GM19328 (cell line): ENCODE data around the gene BCL10.
A peak's percentile ranks its signal among the peaks of the same experiment; 100 is the strongest.

Experiments
- ATAC-seq: cut with Tn5 transposase; IDR thresholded peaks from one replicate; pipeline ENCODE4 v1.9.1; 2021; ENCODE audit warnings: mild to moderate bottlenecking, moderate library complexity; ENCODE audit not compliant: unreplicated experiment

The BCL10 gene

GRCh38 chr1:85276215-85276977, at the start of gene BCL10:
BCL10 (minus strand) TSS chr1:85276632; CDS start chr1:85276352, 280 bp downstream.
- peak; percentile 97 for ATAC-seq

- ATAC-seq, result no peak
These were observed 49.5 kb upstream of the BCL10 start for GRCh38 chr1:85325920-85326319.

GRCh38 chr1:85323770-85324169, 47.3 kb upstream of the BCL10 start:
- no peak for ATAC-seq

DNA sequence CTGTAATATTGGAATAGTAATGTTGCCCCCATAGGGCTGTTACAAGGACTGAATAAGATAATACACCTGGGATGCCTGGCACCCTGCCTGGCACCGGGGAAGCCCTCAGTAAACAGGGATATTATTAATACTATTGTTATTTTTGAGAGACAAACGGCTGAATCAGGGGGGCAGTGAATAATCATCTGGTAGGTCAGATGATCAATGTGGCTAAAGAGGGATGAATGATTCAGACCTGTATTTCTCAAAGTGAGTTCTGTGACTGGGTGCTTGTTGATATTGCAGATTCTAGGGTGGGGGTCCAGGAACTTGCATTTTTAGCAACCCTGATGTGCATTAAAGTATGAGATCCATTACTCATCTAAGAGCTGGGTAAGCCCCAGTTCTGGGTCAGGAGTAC, 46.2 kb upstream of the BCL10 start:
- ATAC-seq, result no peak

- ATAC-seq, result no peak
These were observed 45.0 kb upstream of the BCL10 start for GRCh38 chr1:85321237-85321964.

DNA sequence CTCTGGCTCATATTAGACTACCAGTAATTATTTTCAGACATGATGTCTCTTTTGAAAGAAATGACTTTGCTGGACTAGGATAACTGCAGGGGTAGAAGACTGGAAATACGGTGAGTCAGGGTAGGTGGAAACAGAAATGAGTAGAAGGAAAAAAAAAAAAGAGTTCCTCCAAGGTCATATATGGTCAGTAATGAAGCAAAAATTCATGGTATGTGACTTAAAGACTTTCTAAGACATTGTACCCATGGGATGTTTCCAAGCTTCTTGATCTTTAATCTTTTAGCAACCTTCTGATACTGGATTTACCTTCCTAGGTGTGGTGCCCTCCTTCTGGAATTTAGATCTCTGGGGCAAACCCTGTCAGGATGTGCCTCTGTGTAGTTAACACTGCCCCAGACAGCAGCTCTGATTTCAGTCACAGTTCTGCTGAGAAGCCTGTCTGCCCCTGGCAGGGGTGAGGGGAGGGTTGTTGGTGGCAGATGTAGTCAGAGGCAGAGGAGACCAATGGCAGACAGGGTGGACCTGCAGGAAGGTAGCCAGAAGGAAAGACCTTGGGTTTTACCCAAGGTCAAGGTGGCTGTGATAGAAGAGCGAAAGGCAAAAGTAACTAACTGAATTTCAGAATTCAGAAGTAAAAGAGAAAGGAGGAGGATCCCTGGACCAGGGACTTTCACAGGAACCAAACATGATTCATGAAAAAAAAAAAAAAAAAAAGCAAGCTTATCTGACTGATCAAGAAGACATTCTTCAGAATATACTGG, 44.1 kb upstream of the BCL10 start:
- no peak for ATAC-seq

DNA sequence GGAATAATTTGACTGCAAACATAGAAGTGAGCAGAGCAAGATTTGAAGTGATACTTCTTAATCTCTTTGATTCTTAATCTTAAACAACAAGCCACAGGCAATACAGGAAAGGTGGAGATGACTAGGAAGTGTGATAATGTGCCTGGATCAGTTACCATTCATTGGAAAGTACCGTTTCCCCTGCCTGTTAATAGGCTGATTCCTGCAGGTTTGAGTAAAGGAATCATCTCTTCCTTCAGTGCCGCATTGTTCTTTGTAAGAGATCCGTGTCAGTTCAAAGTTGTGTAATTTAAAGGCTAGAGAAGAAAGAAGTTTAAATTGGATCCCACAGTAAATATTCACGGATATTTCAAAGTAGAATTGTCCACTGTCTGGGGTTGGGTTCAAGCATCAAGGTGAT, 43.5 kb upstream of the BCL10 start:
- ATAC-seq, result no peak

DNA sequence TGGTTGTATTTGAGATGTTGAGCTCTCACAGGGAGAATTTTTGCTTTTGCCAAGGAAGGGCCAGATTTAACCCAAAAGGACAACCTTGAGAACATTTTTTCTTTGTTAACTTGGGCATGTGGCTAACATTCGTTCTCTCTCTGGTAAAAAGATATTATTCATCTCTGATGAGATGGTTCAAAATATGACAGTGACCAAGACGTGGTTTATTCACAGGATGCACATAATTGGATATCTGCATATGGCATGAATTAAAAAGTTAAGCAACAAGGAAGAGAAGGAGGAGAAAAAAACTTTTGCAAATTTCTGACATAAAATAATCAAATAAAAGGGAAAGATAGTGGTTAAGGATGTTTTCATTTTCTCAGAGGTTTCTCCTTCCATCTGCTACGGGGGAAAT, 43.1 kb upstream of the BCL10 start:
- ATAC-seq, result no peak

DNA sequence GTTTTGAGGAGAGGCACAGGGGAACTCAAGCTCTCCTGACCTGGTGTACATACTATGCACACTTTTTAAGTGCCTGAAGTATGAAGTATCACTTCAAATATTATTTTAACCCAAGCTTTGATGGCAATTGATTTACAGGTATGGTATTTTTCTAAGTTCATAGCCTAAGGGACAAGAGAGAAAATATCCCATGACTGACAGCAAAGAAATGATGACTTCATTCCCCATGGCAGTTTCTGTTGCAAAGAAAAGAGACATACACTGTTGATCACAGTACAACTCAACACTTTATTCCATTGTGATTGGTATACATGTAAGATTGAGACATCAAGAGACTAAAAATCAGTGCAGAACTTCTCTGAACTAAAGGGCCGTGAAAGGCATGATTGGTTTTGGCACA, 41.8 kb upstream of the BCL10 start:
- no peak for ATAC-seq

- no peak for ATAC-seq
These were observed 41.1 kb upstream of the BCL10 start for GRCh38 chr1:85317560-85317959.

- ATAC-seq, result no peak
These were observed 39.9 kb upstream of the BCL10 start for GRCh38 chr1:85316321-85316720.

- no peak for ATAC-seq
These were observed 39.4 kb upstream of the BCL10 start for GRCh38 chr1:85315789-85316188.

DNA sequence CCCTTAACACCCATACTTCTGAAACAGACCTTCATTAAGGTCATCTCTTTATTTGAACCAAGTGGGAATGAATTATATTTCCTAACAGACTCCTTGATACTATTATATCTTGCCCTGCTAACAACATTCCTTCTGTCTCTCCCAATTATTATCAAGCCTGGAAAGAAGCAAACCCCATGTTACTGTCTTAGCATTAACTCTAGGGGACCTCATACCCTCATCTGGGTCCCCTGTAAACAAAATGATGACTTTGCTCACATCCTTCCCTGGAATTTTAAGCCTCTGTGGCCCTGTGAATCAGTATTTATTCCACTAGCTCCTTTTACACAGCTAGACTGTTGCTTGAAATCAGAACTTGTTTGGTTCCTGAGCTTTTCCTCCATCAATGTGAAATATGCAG, 38.3 kb upstream of the BCL10 start:
- no peak for ATAC-seq

GRCh38 chr1:85313888-85314696, 37.7 kb upstream of the BCL10 start:
- ATAC-seq, result no peak

DNA sequence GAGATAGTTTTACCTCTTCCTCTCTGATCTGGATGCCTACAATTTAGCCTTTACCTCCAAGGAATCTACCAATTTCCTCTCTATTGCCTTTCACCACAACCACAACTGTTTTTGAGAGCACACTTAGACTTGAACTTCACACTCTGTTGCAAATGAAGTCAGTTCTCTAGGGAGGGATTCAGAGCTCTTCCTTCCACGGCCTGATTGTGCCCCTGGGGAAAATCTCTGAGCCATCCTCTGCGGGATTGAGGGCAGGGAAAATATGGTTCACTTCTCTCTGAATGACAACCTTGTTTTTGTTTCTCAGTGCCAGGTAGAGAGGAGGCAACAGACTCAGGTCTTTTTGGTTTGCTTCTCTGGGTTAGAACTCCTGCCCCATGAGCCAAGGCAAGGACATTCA, 35.4 kb upstream of the BCL10 start:
- ATAC-seq, result no peak

DNA sequence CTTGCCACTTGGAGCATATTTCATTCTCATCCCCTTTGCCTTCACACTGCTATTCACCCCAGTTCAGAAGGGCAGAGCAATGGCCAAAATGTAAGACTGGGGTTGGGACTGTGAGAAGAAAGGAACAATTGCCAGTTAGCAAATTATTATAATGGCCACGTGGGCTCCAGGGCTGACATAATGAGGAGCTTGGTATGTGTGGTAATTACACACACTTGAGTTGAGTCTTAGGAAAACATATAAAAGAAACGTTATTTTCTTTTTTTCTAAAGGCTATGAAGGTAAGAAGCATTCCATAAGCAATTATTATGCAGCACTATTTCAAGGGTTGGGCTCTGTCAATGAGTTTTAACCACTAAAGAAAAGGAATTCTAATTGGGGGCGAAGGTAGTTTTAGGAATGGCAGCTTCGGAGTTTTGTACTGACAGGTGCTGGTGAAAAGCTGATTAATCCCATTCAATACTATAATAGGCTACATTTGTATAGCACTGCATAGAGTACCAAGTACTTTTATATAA, 32.5 kb upstream of the BCL10 start:
- ATAC-seq, result no peak

DNA sequence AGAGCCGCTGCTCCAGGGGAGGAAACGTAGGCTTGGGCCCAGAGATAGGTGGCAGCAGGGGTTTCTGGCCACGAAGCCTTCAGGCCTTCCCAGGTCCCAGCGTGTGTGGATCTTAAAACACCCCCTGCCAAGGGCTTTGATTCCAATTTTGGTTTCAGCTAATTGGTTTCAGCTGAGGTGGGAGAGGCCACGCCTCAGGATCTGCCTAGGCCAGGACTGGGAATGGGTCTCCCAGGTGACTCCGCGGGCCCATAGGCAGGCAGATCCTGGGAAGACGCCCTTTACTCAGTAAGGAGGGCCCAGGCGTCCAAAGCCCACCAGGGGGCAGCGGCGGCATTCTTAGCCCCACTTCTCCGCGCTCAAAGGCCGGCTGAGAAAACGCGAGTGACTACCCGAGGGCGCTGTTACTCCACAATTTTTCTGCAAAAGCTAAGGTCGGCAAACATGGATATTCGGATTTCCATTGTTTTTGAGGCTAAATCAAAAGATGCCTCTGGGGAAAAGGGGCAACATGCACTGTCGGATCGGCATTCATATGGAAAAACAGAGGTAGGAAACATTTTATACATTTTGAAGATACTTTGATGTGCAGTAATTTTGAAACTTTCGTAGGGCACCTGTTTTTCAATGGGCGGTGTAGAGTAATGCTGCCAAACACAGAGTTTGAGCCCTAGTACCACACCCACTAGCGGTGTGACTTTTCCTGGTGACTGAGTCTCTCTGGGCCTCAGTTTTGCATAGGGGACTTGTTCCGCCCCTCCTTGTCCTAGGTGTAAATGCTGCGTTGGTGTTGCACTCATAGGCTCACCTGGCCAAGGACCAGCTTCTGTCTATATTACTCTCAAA, 31.8 kb upstream of the BCL10 start:
- ATAC-seq, result peak; percentile 87

DNA sequence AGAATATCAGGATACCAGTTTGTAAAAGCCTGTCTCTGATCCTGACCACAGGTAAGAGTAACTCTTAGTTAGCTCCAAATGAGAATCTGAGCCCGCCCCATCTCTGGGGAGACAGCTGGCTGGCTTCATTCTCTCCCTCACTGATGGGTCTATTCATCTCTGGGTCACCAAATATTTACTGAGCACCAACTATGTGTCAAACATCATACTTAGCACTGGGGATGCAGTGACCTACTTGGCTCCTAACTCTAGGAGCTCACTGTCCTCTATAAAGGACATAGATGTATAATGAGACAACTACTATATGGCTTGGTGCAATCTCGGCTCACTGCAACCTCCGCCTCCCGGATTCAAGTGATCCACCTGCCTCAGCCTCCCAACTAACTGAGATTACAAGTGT, 29.8 kb upstream of the BCL10 start:
- ATAC-seq, result no peak

GRCh38 chr1:85303440-85304162, 27.2 kb upstream of the BCL10 start:
- ATAC-seq, result no peak
